Activated CD4-positive, alpha-beta memory T cell treated with anti-CD3 and anti-CD28 coated beads for 36 hours (primary cell): ENCODE results near the gene AACS. TPM values are rescaled to one million over a fixed set of nuclear protein-coding genes. Genes with fewer than 3 reads are reported as not detected.
"Not testable (repeated sequence)": the region's sequence is repeated elsewhere in the genome, so short reads cannot be mapped to it uniquely, and the experiment has no call there.

Source experiments
- CTCF ChIA-PET: fragments of 350-600 bp; sonication (Branson Sonifier 250); formaldehyde crosslinking; loops from one replicate; lab custom pipeline; 2021; ENCODE audit warnings: antibody characterized with exemption, inconsistent platforms; lab: Charles Lee
- POLR2A ChIA-PET: fragments of 350-600 bp; sonication (Branson Sonifier 250); formaldehyde crosslinking; loops from one replicate; lab custom pipeline; 2021; ENCODE audit warnings: antibody characterized with exemption; lab: Charles Lee
- DNase-seq: peaks from one replicate; pipeline ENCODE4 v3.0.0-alpha.2; 2020
- H3K27ac Mint-ChIP-seq: one replicate; pipeline ENCODE4 v1.8.0; 2021; ENCODE audit warnings: mixed read lengths
- H3K27me3 Mint-ChIP-seq: one replicate; pipeline ENCODE4 v1.8.0; 2021; ENCODE audit warnings: mixed read lengths
- H3K36me3 Mint-ChIP-seq: one replicate; pipeline ENCODE4 v1.8.0; 2021; ENCODE audit warnings: mixed read lengths
- H3K4me1 Mint-ChIP-seq: one replicate; pipeline ENCODE4 v1.8.0; 2021; ENCODE audit warnings: low read depth, mixed read lengths
- H3K4me3 Mint-ChIP-seq: one replicate; pipeline ENCODE4 v1.8.0; 2021; ENCODE audit warnings: mild to moderate bottlenecking, mixed read lengths
- H3K9me3 Mint-ChIP-seq: one replicate; pipeline ENCODE4 v1.8.0; 2021; ENCODE audit warnings: mixed read lengths
- intact Hi-C: fragments of 100-400 bp; cut with micrococcal nuclease; formaldehyde crosslinking; loops from one replicate; pipeline ENCODE4 v1.15.1; 2023
- total RNA-seq, 2 experiments: library from RNA; stranded (reverse); gene quantifications; one replicate each; pipeline ENCODE4 v1.2.3, GENCODE V29; 2021

Gene AACS
- total RNA-seq, 2 experiments from 2014 or later, result 17.3 to 17.6 TPM

DNA sequence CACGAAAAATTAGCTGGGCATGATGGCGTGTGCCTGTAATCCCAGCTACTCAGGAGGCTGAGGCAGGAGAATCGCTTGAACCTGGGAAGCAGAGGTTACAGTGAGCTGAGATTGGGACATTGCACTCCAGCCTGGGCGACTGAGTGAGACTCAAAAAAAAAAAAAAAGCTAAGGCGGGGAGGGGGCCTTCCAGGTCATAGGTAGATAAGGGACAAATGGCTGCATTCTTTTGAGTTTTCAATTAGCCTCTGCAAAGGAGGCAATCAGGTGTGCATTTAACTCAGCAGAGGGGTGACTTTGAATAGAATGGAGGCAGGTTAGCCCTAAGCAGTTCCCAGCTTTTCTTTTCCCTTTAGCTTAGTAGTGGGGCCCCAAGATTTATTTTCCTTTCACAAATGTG is 743 bp upstream of the AACS start:
- Mint-ChIP-seq H3K4me1 (peaks cover 18% of the 10 kb centered on the region), H3K9me3 (no peaks in the 10 kb centered on the region), H3K27me3 (peaks cover 4% of the 10 kb centered on the region), H3K36me3 (no peaks in the 10 kb centered on the region), H3K27ac (no peak overlapping the region), H3K4me3 (peak overlapping the region; percentile 71)
- DNase-seq, result no peak
- ChIA-PET POLR2A (interaction anchor here (0.8 to 1.2 kb wide), 2 partner anchors 15 to 70 kb away, joined by 3 to 5 read pairs; no protein-coding TSS in a partner anchor), CTCF (interaction anchor here (0.6 to 1.2 kb wide), 2 partner anchors 15 to 142 kb away, joined by 3 read pairs; no protein-coding TSS in a partner anchor)
- intact Hi-C loops, result no loop called here

DNA sequence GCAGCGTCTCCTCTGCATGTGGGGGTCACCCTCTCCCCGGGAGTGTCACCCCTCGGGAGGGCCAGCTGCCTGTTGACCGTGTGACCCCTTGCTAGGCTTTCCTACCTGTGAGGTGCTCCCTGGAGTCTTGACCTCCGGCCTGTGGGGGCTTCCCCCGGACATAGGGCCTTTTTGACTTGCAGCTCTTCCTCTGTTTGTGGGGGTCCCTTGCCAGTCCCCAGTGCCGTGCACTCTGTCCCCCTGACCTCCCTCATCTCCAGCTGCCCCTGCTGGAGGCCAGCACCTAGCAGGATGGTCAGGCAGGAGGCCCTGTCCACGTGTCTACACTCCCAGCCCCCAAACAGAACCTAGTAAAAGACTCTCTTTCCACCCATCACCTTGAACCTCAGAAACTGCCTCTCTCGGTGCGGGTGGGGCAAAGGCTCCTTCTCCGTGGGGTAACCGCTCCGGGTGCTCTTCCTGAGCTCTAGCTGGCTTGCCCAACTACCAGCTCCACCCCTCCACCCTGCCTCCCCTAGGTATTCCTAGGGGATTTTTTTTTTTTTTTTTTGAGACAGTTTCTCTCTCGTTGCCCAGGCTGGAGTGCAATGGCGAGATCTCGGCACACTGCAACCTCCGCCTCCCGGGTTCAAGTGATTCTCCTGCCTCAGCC is 810 bp downstream of the AACS start:
- Mint-ChIP-seq H3K27ac (no peak overlapping the region), H3K27me3 (peaks cover 1% of the 10 kb centered on the region), H3K9me3 (no peaks in the 10 kb centered on the region), H3K4me1 (peaks cover 18% of the 10 kb centered on the region), H3K4me3 (peak overlapping the region; percentile 77), H3K36me3 (no peaks in the 10 kb centered on the region)
- intact Hi-C loops, result loop anchor here (1.0 kb wide), 3 partner anchors 17 to 77 kb away; partner anchors contain the start of genes BRI3BP and DHX37
- ChIA-PET CTCF (no interaction called here), POLR2A (interaction anchor here (0.6 kb wide), 1 partner anchor 239 kb away, joined by 4 read pairs; no protein-coding TSS in a partner anchor)
- no peak for DNase-seq

DNA sequence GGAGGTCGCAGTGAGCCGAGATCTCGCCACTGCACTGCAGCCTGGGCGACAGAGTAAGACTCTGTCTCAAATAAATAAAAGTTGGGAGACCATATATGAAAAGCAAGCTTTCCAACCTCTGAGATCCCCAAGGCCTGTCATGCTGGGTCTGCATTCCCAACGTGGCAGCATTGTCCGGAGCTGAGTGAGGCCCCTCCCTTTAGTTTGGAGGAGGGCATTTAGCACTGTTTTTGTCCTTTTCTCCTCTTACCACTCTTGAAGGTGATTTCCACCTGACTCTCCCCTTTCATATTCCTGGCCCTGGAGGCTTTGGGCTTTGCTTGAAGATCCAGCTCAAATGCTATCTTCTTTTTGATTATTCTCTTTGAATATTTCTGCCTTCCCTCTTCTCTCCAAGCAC is 3.2 kb downstream of the AACS start:
- Mint-ChIP-seq H3K27me3 (peaks cover 1% of the 10 kb centered on the region), H3K27ac (no peak overlapping the region), H3K9me3 (no peaks in the 10 kb centered on the region), H3K4me3 (no peak overlapping the region), H3K4me1 (peaks cover 22% of the 10 kb centered on the region), H3K36me3 (peaks cover 3% of the 10 kb centered on the region)
- intact Hi-C loops, result no loop called here
- CTCF ChIA-PET, result no interaction called here
- POLR2A ChIA-PET, result no interaction called here
- no peak for DNase-seq

DNA sequence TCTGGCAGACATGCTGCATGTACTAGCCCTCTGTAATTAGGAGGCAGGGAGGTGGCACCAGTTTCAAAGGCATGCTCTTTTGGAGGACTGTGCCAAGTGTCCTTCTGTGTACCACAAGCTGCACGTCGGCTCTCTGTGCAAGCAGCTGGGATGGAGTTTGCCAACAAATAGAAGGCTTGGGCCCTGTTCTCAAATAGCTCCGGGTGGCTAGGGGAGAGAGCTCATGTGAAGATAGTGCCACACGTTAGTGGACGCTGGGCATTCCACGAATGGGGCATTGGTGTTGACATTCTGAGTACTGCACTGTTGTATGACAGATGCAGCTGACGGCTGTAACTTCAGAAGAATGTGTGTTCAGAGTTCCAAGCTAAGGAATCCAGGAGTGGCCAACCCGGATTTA is 4.4 kb downstream of the AACS start:
- CTCF ChIA-PET, result interaction anchor here (1.2 kb wide), 1 partner anchor 163 kb away, joined by 3 read pairs; no protein-coding TSS in a partner anchor
- POLR2A ChIA-PET, result no interaction called here
- Mint-ChIP-seq H3K9me3 (no peaks in the 10 kb centered on the region), H3K27ac (no peak overlapping the region), H3K27me3 (no peaks in the 10 kb centered on the region), H3K4me1 (peaks cover 23% of the 10 kb centered on the region), H3K36me3 (peaks cover 3% of the 10 kb centered on the region), H3K4me3 (no peak overlapping the region)
- intact Hi-C loops, result no loop called here
- DNase-seq, result no peak

DNA sequence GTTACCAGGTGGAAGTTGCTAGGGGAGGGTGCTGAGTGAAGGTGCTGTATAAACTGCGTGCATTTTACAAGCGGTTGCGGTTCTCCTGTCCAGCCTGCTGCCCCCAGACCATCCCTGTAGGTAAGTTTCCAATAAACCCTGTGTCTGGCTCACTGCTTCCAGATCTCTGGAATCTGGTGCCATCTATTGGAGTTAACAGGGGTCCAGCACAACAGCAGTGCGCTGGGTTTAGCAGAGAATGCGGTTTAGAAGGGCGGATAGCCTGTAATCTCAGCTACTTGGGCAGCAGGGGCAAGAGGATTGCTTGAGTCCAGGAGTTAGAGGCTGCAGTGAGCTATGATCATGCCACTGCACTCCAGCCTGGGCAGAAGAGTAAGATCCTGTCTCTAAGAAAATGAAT is 4.9 kb downstream of the AACS start:
- Mint-ChIP-seq H3K4me1 (peaks cover 21% of the 10 kb centered on the region), H3K36me3 (peaks cover 3% of the 10 kb centered on the region), H3K27ac (no peak overlapping the region), H3K27me3 (no peaks in the 10 kb centered on the region), H3K9me3 (no peaks in the 10 kb centered on the region), H3K4me3 (no peak overlapping the region)
- ChIA-PET POLR2A (no interaction called here), CTCF (interaction anchor here (1.2 kb wide), 1 partner anchor 163 kb away, joined by 3 read pairs; no protein-coding TSS in a partner anchor)
- DNase-seq, result no peak
- intact Hi-C loops, result no loop called here

DNA sequence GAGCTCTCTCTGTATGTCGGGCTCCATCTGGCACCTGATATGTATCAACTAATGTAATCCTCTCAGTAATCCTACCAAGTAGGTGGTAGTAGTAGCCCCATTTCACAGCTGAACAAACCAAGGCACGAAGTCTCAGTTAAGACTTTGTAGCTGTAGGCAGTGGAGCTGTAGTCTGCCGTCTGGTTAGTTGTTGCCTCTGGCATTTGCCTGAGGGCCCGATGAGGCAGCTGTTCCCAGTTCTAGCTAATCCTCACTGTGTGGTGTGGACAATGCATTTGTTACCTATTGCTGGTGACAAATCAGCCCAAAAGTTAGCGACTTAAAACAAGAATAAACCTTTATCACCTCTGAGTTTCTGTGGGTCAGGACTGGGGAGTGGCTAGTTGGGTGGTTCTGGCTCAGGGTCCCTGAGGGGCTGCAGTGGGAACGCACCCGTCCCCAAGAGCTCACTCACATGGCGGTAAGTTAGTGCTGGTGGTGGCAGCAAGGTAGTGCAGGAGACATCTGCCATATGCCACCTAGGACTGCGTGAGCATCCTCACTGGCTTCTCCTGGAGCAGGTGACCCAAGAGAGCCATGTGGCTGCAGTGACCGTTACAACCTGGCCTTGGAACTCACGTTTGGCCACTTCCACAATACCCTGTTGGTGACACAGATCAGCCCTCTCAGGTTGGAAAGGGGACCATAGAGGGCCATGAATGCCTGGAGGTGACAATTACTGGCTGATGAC is 5.6 kb downstream of the AACS start:
- peaks cover 4% of the 10 kb centered on the region for H3K36me3 Mint-ChIP-seq
- intact Hi-C loops, result no loop called here
- H3K4me3 Mint-ChIP-seq, result no peak overlapping the region
- CTCF ChIA-PET, result interaction anchor here (1.2 kb wide), 1 partner anchor 164 kb away, joined by 3 read pairs; no protein-coding TSS in a partner anchor
- POLR2A ChIA-PET, result no interaction called here
- no peak overlapping the region for H3K27ac Mint-ChIP-seq
- H3K9me3 Mint-ChIP-seq, result no peaks in the 10 kb centered on the region
- no peaks in the 10 kb centered on the region for H3K27me3 Mint-ChIP-seq
- H3K4me1 Mint-ChIP-seq, result peaks cover 21% of the 10 kb centered on the region
- DNase-seq, result no peak

DNA sequence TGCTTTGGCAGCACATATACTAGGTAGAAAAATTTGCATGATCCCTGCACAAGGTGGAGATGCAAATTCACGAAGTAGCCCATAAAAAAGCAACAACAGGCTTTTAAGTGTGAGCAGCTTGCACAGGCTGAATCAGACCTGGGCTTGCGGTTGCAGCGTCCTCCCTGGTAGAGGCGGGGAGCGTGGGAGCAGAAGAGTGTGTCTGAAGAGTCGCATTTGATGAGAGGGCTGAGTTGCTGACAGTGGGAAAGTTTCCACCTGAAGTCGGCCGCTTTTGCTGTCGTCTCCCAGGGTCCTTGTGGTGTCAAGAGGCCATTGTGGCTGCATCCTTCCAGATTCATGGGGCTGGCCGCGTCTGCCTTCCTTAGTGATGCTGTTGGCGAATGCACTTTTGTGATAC is 6.2 kb downstream of the AACS start:
- H3K36me3 Mint-ChIP-seq, result peaks cover 10% of the 10 kb centered on the region

DNA sequence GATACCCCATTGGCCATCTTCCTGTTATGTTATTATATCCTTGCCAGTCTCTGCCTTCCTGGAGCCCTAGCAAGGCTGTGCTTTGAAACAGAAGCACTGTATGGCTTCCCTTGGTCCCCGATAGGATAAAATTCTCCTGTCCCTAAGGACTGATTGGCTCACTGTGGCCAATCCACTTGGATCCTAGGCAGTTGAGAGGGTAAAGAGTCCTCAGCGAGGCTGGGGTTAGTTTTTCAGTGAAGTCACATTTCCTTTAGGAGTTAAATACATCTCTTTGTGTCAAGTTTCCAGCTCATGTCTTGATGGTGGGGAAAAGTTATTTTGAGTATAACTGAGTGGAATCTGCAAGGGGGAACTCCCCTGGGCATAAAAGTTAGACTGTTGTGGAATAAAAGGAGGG is 7.3 kb downstream of the AACS start:
- DNase-seq, result no peak
- ChIA-PET CTCF (no interaction called here), POLR2A (no interaction called here)
- Mint-ChIP-seq H3K27ac (no peak overlapping the region), H3K4me1 (peaks cover 11% of the 10 kb centered on the region), H3K4me3 (no peak overlapping the region), H3K36me3 (peaks cover 15% of the 10 kb centered on the region), H3K9me3 (no peaks in the 10 kb centered on the region), H3K27me3 (no peaks in the 10 kb centered on the region)
- intact Hi-C loops, result no loop called here

More for the DNA sequence above, 6.2 kb downstream of the AACS start:
- no peaks in the 10 kb centered on the region for H3K9me3 Mint-ChIP-seq
- ChIA-PET POLR2A (no interaction called here), CTCF (no interaction called here)
- intact Hi-C loops, result no loop called here
- peaks cover 18% of the 10 kb centered on the region for H3K4me1 Mint-ChIP-seq
- peak; percentile 31 for DNase-seq
- no peak overlapping the region for H3K27ac Mint-ChIP-seq
- H3K27me3 Mint-ChIP-seq, result no peaks in the 10 kb centered on the region
- no peak overlapping the region for H3K4me3 Mint-ChIP-seq

DNA sequence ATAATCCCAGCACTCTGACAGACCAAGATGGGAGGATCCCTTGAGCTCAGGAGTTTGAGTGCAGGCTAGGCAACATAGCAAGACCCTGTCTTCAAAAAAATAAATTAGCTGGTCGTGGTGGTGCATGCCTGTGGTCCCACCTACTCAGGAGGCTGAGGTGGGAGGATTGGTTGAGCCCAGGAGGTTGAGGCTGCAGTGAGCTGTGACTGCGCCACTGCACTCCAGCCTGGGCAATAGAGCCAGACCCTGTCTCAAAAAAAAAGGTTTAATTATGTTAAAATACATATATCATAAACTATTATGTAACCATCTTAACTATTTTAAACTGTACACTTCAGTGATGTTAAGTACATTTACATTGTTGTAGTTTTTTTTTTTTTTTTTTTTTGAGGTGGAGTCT is 9.1 kb downstream of the AACS start:
- H3K4me1 Mint-ChIP-seq, POLR2A ChIA-PET, intact Hi-C loops, H3K27me3 Mint-ChIP-seq, DNase-seq, CTCF ChIA-PET, H3K4me3 Mint-ChIP-seq, H3K9me3 Mint-ChIP-seq, H3K27ac Mint-ChIP-seq: not testable (repeated sequence)
- H3K36me3 Mint-ChIP-seq, result peaks cover 28% of the 10 kb centered on the region

DNA sequence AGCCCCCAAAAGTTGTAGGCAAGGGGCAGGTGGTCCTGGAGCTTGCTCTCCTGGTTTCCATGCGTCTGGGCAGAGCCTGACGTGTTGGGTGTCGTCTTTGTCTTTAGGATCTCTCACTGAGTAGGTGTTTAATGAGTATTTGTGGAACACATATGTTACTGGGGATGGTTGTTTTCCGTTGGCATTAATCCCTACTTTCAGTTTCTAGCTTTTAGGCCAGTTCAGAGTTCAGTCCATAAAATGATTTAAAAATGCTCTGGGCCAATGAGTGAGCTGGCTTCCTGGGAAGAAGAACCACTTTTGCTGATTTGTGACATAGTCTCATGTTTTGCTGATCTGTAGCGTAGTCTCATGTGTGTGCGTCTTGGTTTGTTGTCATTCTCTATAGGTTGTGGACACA is 10.9 kb downstream of the AACS start:
- Mint-ChIP-seq H3K4me1 (peaks cover 8% of the 10 kb centered on the region), H3K4me3 (no peak overlapping the region), H3K27ac (no peak overlapping the region), H3K9me3 (no peaks in the 10 kb centered on the region), H3K36me3 (peaks cover 28% of the 10 kb centered on the region), H3K27me3 (no peaks in the 10 kb centered on the region)
- POLR2A ChIA-PET, result no interaction called here
- CTCF ChIA-PET, result no interaction called here
- intact Hi-C loops, result no loop called here
- DNase-seq, result no peak

DNA sequence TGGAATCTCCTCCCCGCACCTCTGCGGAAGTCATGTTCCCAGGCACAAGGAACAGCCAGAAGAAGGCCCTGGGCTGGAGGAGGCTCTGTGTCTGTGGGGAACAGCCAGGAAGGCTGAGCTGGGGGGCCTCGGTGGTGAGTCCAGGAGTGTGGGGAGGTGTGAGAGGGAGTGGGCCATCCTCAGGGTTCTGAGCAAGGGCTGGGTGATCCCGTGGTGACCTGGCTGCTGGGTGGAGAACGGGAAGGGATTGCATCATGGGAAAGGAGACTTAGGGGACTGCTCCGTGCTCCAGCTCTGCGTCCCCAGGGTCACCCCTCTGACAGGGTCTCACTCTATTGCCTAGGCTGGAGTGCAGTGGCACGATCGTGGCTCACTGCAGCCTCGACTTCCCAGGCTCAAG is 13.8 kb downstream of the AACS start:
- H3K4me3 Mint-ChIP-seq, result no peak overlapping the region
- ChIA-PET POLR2A (no interaction called here), CTCF (no interaction called here)
- H3K36me3 Mint-ChIP-seq, result peaks cover 32% of the 10 kb centered on the region
- DNase-seq, result no peak
- intact Hi-C loops, result no loop called here
- no peaks in the 10 kb centered on the region for H3K27me3 Mint-ChIP-seq
- H3K4me1 Mint-ChIP-seq, result no peaks in the 10 kb centered on the region
- no peak overlapping the region for H3K27ac Mint-ChIP-seq
- no peaks in the 10 kb centered on the region for H3K9me3 Mint-ChIP-seq
